MCF 10A (cell line): ENCODE results near the gene NREP. TPM values are rescaled to one million over a fixed set of nuclear protein-coding genes. Genes with fewer than 3 reads are reported as not detected.

Experiments
- BruUV-seq: library from RNA; stranded (reverse); fragments of 400-500 nt; replicated peaks from 2 replicates; lab custom pipeline; 2021; lab: Mats Ljungman, UMichigan
- CTCF ChIA-PET: fragments of 300-600 bp; sonication (Branson Sonifier 250); formaldehyde crosslinking; extraction: SDS; loops from one replicate; lab custom pipeline; 2021; ENCODE audit warnings: antibody characterized with exemption, inconsistent platforms; lab: Yijun Ruan, JAX
- POLR2A ChIA-PET: fragments of 300-600, 350-650 bp; sonication (Branson Sonifier 250); formaldehyde crosslinking; extraction: SDS; loops from one replicate; lab custom pipeline; 2020; ENCODE audit warnings: antibody characterized with exemption, inconsistent platforms; lab: Yijun Ruan, JAX
- DNase-seq: peaks from one replicate; pipeline ENCODE4 v3.0.0-alpha.2; 2018; ENCODE audit not compliant: unreplicated experiment
- H3K27ac Mint-ChIP-seq: one replicate; pipeline ENCODE4 v1.8.0; 2022; ENCODE audit warnings: mild to moderate bottlenecking, low read depth, mixed read lengths; ENCODE audit not compliant: unreplicated experiment
- H3K27me3 Mint-ChIP-seq: one replicate; pipeline ENCODE4 v1.8.0; 2022; ENCODE audit warnings: mixed read lengths; ENCODE audit not compliant: insufficient read depth, unreplicated experiment
- H3K36me3 Mint-ChIP-seq: one replicate; pipeline ENCODE4 v1.8.0; 2022; ENCODE audit warnings: mild to moderate bottlenecking, moderate library complexity, mixed read lengths; ENCODE audit not compliant: insufficient read depth, unreplicated experiment
- H3K4me1 Mint-ChIP-seq: one replicate; pipeline ENCODE4 v1.8.0; 2022; ENCODE audit warnings: mixed read lengths; ENCODE audit not compliant: insufficient read depth, unreplicated experiment
- H3K4me3 Mint-ChIP-seq: one replicate; pipeline ENCODE4 v1.8.0; 2022; ENCODE audit warnings: mild to moderate bottlenecking, moderate library complexity, mixed read lengths; ENCODE audit not compliant: unreplicated experiment
- H3K9me3 Mint-ChIP-seq: one replicate; pipeline ENCODE4 v1.8.0; 2022; ENCODE audit warnings: mixed read lengths; ENCODE audit not compliant: unreplicated experiment
- intact Hi-C: fragments of 100-400 bp; cut with micrococcal nuclease; formaldehyde crosslinking; loops from 2 replicates; pipeline ENCODE4 v1.14.1; 2022
- total RNA-seq: library from RNA; stranded (reverse); gene quantifications from 2 replicates; pipeline ENCODE4 v1.2.3, GENCODE V29; 2022
- TF ChIP-seq, protein P1 (sequence below): fragments of 200-600 bp; IDR thresholded peaks from one replicate; pipeline ENCODE4 v1.8.0; 2022; ENCODE audit warnings: antibody characterized with exemption, mild to moderate bottlenecking; ENCODE audit not compliant: unreplicated experiment

The NREP gene
- total RNA-seq, 1 experiment from 2014 or later, result 2.5 TPM

DNA sequence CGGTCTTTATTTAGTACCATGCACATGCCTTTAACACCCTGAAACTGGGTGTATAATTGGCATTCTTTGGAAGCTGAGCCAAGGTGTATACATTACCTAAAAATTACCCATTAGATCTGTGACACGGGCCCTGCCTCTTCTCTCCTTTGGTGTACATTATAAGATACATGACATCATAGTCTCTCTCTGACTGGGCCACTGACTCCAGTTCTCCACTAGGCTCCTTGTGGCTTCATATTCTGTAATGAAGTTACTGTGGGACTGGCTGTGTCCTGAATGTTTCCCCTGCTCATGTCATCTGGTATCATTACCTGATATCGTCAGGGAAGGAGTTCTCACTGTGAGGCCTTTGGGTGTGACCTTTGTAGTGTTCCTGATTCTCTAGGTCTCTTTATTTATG, 65.5 kb downstream of the NREP start:
- H3K27me3 Mint-ChIP-seq, result no peaks in the 10 kb centered on the region
- BruUV-seq, result no TSS peak

DNA sequence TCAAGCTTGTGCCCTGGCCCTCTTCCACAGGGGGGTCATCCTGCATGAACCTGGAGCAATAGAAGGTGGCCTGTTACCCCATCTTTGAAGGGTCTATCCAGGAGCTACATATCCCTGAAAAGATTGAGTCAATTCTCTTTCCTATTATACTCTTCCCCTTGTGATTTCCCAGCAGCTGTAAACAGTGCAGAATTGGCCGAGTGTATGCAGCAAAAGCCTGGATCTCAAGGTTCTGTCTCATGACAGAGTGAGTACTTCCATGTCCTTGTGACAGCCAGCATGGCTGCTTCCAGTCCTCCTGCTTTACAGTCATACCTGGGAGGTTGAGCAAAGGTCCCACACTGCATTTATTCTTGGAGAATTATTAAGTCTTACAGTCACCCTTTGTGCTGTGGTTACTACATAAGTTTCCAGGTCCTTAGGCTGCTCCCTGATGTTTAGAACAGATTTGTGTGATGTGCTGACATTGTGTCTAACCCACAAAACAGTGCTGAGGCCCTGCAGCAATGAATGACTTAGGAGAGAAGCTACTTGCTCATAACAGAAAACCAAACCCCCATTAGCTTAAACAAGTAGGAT, 67.5 kb downstream of the NREP start:
- CTCF ChIA-PET, result interaction anchor here (0.6 to 1.7 kb wide), 3 partner anchors 8 to 411 kb away, joined by 3 to 4 read pairs (median 3); no protein-coding TSS in a partner anchor
- POLR2A ChIA-PET, result interaction anchor here (1.6 to 1.7 kb wide), 2 partner anchors 9 kb away, joined by 6 read pairs; no protein-coding TSS in a partner anchor
- TF ChIP-seq, protein P1, sequence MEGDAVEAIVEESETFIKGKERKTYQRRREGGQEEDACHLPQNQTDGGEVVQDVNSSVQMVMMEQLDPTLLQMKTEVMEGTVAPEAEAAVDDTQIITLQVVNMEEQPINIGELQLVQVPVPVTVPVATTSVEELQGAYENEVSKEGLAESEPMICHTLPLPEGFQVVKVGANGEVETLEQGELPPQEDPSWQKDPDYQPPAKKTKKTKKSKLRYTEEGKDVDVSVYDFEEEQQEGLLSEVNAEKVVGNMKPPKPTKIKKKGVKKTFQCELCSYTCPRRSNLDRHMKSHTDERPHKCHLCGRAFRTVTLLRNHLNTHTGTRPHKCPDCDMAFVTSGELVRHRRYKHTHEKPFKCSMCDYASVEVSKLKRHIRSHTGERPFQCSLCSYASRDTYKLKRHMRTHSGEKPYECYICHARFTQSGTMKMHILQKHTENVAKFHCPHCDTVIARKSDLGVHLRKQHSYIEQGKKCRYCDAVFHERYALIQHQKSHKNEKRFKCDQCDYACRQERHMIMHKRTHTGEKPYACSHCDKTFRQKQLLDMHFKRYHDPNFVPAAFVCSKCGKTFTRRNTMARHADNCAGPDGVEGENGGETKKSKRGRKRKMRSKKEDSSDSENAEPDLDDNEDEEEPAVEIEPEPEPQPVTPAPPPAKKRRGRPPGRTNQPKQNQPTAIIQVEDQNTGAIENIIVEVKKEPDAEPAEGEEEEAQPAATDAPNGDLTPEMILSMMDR, result no peak
- no peaks in the 10 kb centered on the region for H3K27me3 Mint-ChIP-seq
- no peaks in the 10 kb centered on the region for H3K36me3 Mint-ChIP-seq
- DNase-seq, result no peak
- H3K4me3 Mint-ChIP-seq, result no peak overlapping the region
- intact Hi-C loops, result loop anchor here (10.0 kb wide), 1 partner anchor 165 kb away; no protein-coding TSS in a partner anchor
- H3K4me1 Mint-ChIP-seq, result peaks cover 11% of the 10 kb centered on the region
- BruUV-seq, result no TSS peak
- H3K27ac Mint-ChIP-seq, result no peak overlapping the region
- H3K9me3 Mint-ChIP-seq, result no peaks in the 10 kb centered on the region

More for the DNA sequence above, 65.5 kb downstream of the NREP start:
- TF ChIP-seq, protein P1, result no peak
- intact Hi-C loops, result no loop called here
- Mint-ChIP-seq H3K4me1 (peaks cover 20% of the 10 kb centered on the region), H3K4me3 (no peak overlapping the region), H3K27ac (no peak overlapping the region), H3K9me3 (no peaks in the 10 kb centered on the region), H3K36me3 (no peaks in the 10 kb centered on the region)
- ChIA-PET POLR2A (interaction anchor here (0.5 kb wide), 1 partner anchor 10 kb away, joined by 5 read pairs; no protein-coding TSS in a partner anchor), CTCF (no interaction called here)
- DNase-seq, result no peak

DNA sequence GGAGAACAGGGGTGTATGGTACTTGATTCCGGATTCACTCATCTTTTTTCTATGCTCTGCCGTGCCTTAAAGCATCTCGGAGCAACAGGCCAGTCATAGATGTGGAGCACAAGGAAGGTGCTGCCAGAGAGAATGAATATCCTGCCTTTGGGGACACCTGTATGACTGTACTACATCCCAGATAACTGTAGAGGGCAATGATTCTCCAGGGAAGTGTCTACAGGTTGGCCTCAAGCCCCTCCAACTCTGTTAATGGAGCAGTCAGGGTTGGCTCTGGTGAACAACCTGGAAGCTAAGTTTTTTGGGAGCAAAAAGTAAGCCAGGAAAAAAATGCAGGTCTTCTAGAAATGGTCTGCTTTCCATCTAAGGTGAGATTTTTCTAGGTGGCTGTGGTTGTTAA, 71.0 kb downstream of the NREP start:
- no peaks in the 10 kb centered on the region for H3K27me3 Mint-ChIP-seq
- no peak overlapping the region for H3K4me3 Mint-ChIP-seq
- H3K27ac Mint-ChIP-seq, result no peak overlapping the region
- BruUV-seq, result no TSS peak
- no peaks in the 10 kb centered on the region for H3K9me3 Mint-ChIP-seq
- H3K36me3 Mint-ChIP-seq, result no peaks in the 10 kb centered on the region
- H3K4me1 Mint-ChIP-seq, result peaks cover 8% of the 10 kb centered on the region
- TF ChIP-seq, protein P1, result peak; percentile 28
- CTCF ChIA-PET, result interaction anchor here (0.5 to 1.2 kb wide), 7 partner anchors 9 to 460 kb away, joined by 3 read pairs; no protein-coding TSS in a partner anchor
- POLR2A ChIA-PET, result interaction anchor here (0.7 to 1.3 kb wide), 4 partner anchors 8 to 460 kb away, joined by 3 read pairs; no protein-coding TSS in a partner anchor
- intact Hi-C loops, result loop anchor here (1.0 to 10.0 kb wide), 2 partner anchors 169 to 460 kb away; no protein-coding TSS in a partner anchor
- DNase-seq, result peak; percentile 47

DNA sequence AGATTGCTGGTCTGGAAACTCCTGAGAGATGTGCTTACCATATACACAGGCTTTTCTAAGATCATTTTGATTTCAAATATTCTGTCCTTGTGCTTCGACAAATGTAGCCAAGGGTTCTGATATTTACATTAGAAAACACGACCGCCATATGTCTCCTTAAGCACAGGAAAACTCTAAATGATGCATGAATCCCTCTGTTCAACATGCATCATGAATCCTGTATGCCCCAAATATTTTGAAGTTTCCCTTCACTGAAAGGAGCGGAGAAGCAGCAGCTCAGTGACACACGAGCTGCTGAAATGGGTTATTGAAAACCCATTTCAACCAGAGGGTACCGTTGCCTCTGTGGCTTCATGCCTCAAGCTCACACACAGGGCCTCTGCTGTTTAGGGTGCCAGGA, 74.4 kb downstream of the NREP start:
- Mint-ChIP-seq H3K4me1 (peaks cover 17% of the 10 kb centered on the region), H3K36me3 (no peaks in the 10 kb centered on the region), H3K9me3 (no peaks in the 10 kb centered on the region), H3K27me3 (no peaks in the 10 kb centered on the region), H3K27ac (no peak overlapping the region), H3K4me3 (no peak overlapping the region)
- POLR2A ChIA-PET, result interaction anchor here (1.8 kb wide), 1 partner anchor 11 kb away, joined by 10 read pairs; no protein-coding TSS in a partner anchor
- no TSS peak for BruUV-seq
- TF ChIP-seq, protein P1, result no peak
- DNase-seq, result no peak
- intact Hi-C loops, result loop anchor here (10.0 kb wide), 1 partner anchor 172 kb away; no protein-coding TSS in a partner anchor
- CTCF ChIA-PET, result interaction anchor here (1.0 to 2.3 kb wide), 4 partner anchors 12 to 465 kb away, joined by 3 to 16 read pairs (median 4); no protein-coding TSS in a partner anchor
